ENCODE results near the gene MRPL44. TPM values are rescaled to one million over a fixed set of nuclear protein-coding genes. Genes with fewer than 3 reads are reported as not detected.

Gene MRPL44
- total RNA-seq, 1 donor from 2014 or later: 14.5 TPM

DNA sequence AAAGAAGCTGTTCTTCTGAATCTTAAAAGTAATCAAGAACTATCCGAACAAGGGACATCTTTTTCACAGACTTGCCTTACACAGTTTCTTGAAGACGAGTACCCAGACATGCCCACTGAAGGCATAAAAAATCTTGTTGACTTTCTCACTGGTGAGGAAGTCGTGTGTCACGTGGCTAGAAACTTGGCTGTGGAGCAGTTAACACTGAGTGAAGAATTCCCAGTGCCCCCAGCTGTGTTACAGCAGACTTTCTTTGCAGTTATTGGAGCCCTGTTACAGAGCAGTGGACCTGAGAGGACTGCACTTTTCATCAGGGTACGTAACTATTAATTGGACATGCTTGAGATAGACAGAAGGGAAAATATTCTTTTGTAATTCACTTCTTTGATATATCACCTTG is 2.4 kb downstream of the MRPL44 start:
- DNase-seq (ENCODE audit: low spot score) (peak; percentile 67), ATAC-seq (no peak)
- intact Hi-C loops (cut with DNase I): no loop called here

GRCh38 chr2:223967981-223968380 is 10.7 kb downstream of the MRPL44 start:
- ATAC-seq (no peak), DNase-seq (ENCODE audit: low spot score) (no peak)
- intact Hi-C loops (cut with DNase I): no loop called here

DNA sequence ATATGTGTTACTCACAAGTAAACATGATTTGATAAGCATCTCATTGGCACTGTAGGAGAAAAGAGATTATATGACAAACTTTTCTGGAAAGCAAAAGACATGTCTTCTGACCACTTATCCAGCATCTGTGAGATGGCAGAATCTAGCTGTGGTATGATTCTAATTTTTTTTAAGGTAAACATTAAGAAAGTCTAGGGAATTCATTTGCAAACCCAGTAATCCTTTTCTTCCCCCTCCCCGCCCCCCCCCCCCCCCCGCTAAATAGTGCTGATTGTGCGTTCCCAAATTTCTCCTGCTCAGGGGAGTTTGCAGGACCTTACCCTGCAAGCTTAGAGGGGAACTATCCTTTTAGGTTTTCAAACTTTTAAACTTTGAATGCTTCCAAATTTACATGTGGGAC is 12.1 kb downstream of the MRPL44 start:
- ATAC-seq (no peak), DNase-seq (ENCODE audit: low spot score) (no peak)
- intact Hi-C loops (cut with DNase I): no loop called here

DNA sequence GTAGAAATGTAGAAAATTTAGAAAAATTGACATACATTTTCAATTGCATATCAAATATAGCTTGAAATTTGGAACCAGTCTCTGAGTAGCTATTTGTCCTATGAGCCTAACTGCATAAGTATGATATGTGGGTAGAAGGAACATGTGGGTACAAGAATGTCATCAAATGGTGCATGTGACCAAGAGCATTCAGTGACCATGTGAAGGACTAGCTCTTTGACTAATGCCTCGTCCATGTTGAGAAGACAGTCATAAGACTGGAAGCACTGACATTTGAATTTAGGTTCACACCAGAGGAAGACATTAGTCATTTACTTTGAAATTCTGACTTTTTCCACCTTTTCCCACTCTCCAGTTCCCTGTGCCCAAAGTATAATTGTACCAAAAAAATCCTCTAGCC is 12.6 kb downstream of the MRPL44 start:
- DNase-seq (ENCODE audit: low spot score) (no peak), ATAC-seq (no peak)
- intact Hi-C loops (cut with DNase I): no loop called here

DNA sequence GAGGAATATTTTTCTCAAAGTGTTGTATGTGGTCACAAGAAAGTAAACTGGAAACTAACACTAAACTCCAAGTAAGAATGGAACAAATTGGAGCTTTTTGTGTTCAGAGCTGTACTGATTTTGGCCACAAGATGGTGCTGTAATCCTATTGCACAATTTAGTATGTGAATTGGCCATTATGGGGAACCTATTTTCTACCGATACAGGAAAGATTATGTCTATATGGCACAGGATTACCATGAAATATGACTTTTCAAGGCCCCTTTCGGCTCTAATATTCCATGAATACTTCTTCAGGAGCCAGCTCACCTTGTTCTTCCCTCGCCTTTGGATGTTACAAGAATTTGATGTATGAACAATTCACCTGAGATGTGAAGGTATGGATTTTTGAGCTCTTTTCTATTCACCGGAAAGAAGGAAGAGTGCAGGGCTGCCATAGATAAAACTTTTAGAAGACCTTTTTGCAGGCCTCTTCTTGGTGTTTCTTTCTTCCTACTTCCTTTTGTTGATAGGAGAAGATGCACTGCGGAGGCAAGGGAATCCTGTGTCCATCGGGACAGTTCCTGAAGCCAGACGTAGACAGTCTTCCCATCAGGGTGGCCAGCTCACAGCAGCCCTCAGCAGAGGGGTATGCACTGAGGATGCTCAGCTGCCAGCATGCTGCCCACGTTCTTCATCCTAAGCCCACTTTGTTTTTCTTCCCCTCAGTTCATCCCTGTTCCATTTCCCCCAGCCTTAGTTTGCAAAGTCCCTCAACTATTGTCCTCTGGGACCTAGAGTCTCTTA is 13.3 kb downstream of the MRPL44 start:
- ATAC-seq: peak; percentile 75
- no peak for DNase-seq (ENCODE audit: low spot score)
- intact Hi-C loops (cut with DNase I): no loop called here

- no peak for DNase-seq (ENCODE audit: low spot score)
- intact Hi-C loops (cut with DNase I): no loop called here
- ATAC-seq: no peak
Observed at GRCh38 chr2:223971731-223972130, 14.5 kb downstream of the MRPL44 start.

DNA sequence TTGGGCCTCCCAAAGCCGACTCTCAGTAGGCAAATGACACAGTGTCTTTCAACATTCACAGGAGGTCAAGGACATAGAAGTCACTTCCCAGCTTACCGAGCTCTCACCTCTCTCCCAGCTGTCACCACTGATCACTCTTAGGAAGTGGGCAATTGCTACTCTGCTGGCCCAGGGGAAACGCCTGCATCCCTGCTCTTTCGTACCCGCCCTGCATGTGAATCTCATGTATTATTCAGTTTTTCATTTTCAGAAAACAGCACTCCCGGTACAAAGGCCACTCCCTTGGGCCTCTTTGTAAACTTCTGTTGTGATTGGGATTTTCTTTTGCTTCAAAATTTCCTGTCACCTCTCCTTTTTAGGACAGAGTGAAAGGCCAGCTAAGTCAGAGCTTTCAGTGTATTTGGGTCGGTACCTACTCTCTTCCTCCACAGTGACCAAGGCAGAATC is 15.4 kb downstream of the MRPL44 start:
- ATAC-seq: no peak
- DNase-seq (ENCODE audit: low spot score): no peak
- intact Hi-C loops (cut with DNase I): no loop called here

DNA sequence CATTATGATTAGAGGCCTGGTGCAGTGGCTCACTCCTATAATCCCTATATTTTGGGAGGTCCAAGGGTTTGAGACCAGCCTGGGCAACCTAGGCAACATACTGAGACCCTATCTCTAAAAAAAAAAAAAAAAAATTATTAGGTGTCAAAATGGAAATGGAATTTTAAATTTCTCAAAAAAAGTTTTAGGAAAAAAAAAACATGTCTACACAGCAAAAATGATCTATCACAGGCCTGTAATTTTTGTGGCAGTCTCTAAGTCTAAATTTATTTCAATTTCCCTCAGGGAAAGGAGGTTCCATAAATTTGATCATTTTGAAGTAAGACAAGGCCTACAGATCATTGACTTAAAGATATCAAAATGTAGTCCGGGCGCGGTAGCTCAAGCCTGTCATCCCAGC is 16.3 kb downstream of the MRPL44 start:
- DNase-seq (ENCODE audit: low spot score) (no peak), ATAC-seq (no peak)
- intact Hi-C loops (cut with DNase I): no loop called here

- ATAC-seq (no peak), DNase-seq (ENCODE audit: low spot score) (no peak)
- intact Hi-C loops (cut with DNase I): no loop called here
Observed at GRCh38 chr2:223976635-223977226, 19.5 kb downstream of the MRPL44 start.

DNA sequence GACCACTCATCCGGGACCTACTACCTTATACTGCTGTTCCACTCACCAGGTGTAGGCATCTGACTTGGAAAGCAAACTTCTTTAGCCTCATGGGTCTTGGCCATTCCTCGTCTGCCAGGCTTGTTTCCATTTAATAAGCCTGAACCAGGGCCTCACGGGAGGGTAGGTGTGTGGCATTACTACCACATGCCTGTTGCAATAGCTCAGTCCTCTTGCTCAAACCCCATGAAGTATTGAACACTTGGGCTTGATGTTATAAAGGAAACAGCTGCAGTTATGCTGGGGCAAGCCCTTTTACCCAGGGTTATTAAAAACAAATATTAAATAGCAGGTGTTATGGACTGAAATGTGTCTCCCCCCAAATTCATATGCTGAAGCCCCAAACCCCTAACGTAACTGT is 21.2 kb downstream of the MRPL44 start:
- intact Hi-C loops (cut with DNase I): no loop called here
- DNase-seq (ENCODE audit: low spot score): no peak
- ATAC-seq: no peak

GRCh38 chr2:223979730-223980396 is 22.6 kb downstream of the MRPL44 start:
- ATAC-seq (peak; percentile 71), DNase-seq (ENCODE audit: low spot score) (no peak)
- intact Hi-C loops (cut with DNase I): no loop called here

DNA sequence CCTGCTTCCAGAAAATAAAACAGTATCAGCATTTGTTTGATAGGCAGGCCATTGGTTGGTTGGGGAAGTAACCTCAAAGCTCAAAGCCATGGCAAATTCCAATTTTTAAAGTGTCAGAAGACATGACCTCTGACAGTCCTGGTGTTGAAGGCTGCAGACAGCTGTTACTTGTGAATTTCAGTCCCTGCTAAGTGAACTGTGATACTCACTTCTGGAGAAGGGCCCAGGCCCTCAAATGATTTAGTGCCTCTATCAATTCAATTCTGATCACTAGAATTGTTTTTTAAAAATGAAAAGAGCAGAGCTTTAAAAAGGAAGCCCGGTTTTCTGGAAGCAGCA is 23.1 kb downstream of the MRPL44 start:
- ATAC-seq: no peak
- intact Hi-C loops (cut with DNase I): no loop called here
- no peak for DNase-seq (ENCODE audit: low spot score)

GRCh38 chr2:223980803-223981202 is 23.5 kb downstream of the MRPL44 start:
- ATAC-seq (no peak), DNase-seq (ENCODE audit: low spot score) (no peak)
- intact Hi-C loops (cut with DNase I): no loop called here

DNA sequence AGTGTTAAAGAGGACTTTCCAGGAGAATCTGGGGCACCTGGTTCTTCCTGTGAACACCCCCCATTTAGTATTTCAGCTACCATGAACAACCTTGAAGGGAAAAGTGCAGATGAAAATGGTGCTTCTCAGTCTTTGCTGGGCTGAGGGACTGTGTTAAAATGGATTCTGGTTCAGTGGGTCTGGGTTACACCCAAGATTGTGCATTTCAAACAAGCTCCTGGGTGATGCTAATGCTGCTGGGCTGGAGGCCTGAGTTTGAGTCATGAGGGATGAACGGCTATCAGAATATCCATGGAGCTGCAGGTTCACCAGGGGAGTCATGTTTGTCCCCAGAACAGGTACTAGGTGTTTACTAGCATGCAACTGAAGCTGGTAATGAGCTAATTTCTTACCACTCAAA is 24.0 kb downstream of the MRPL44 start:
- no peak for ATAC-seq
- intact Hi-C loops (cut with DNase I): no loop called here

GRCh38 chr2:223989206-223989855 is 32.1 kb downstream of the MRPL44 start:
- no peak for ATAC-seq
- DNase-seq (ENCODE audit: low spot score): no peak

More for the DNA sequence above, 24.0 kb downstream of the MRPL44 start:
- no peak for DNase-seq (ENCODE audit: low spot score)

GRCh38 chr2:223989856-223990232 is 32.6 kb downstream of the MRPL44 start:
- intact Hi-C loops (cut with DNase I): loop anchor here (10.0 kb wide), 1 partner anchor 295 kb away; no protein-coding TSS in a partner anchor
- no peak for ATAC-seq

More at GRCh38 chr2:223989206-223989855, 32.1 kb downstream of the MRPL44 start:
- intact Hi-C loops (cut with DNase I): no loop called here

DNA sequence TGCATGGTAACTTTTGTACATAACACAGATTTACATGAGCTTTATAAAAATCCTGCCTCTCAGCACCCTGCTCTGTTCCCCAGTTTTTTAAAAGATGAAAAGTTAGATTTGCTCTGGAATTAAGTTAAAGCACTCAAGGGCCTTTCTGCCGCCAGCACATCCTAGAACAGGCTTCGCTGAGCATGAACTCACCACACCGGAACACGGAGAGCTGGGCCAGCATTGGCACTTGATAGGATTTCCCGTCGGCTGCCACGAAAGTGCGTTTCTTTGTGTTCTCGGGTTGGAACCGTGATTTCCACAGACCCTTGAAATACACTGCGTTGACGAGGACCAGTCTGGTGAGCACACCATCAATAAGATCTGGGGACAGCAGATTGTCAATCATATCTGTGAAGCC is 34.3 kb downstream of the MRPL44 start:
- intact Hi-C loops (cut with DNase I): loop anchor here (10.0 kb wide), 1 partner anchor 293 kb away; no protein-coding TSS in a partner anchor
- ATAC-seq (no peak), DNase-seq (ENCODE audit: low spot score) (no peak)

More at GRCh38 chr2:223989856-223990232, 32.6 kb downstream of the MRPL44 start:
- DNase-seq (ENCODE audit: low spot score): no peak

DNA sequence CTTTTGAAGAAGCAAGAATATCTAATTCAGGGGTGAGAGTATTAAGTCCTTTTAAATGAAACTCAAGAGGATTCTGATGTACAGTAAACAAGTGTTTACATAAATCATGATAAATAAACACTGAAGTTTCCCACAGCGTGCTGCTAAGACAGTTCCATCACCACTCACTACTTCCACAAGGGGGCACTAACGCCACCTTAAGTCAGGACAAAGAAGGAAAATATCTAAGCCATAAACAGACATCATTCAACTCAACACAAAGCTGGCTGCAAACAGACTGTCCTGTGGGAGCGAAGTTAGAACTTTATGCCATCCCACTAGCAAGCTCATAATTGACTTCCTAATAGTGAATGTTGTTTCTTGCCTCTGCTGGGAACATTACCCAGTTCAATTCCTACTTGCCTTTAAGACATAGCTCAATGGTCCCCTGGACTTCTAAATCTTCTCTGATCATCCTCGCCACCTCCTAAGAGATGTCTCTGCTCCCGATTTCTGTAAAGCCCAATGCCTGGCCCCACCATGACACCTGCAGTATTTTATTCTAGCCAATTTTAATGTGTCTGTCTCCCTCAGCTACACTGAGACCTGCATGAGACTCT is 36.5 kb downstream of the MRPL44 start:
- intact Hi-C loops (cut with DNase I): loop anchor here (10.0 kb wide), 1 partner anchor 291 kb away; no protein-coding TSS in a partner anchor
- ATAC-seq (peak; percentile 92), DNase-seq (ENCODE audit: low spot score) (peak; percentile 82)

DNA sequence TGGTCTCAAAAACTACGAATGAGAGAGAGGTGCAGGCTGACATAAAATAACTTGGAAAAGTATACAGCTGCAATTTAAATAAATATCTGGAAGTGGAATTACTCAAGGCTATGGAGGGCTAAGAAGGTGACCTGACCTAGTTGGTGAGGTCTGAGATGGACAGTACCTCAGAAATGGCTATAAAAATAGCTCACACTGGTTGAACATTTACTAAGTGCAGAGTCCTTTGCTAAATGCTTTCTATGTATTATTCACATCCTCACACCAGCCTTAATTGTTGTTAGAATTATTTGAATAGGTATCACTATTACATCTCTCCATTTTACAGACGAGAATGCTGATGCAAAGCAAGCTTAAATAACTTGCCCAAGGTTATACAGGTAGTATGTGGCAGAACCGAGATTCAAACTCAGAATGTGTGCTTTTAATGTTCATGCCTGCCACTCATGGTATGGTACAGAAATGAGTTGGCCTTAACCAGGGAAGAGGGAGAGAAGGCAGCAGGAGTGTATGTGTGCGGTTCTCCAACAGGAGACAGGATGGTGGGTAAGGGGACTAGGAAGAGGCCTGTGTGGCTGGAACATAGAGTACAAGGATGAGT is 37.4 kb downstream of the MRPL44 start:
- intact Hi-C loops (cut with DNase I): loop anchor here (10.0 kb wide), 1 partner anchor 290 kb away; no protein-coding TSS in a partner anchor
- DNase-seq (ENCODE audit: low spot score) (no peak), ATAC-seq (no peak)
